ENCODE measurements around the gene RCOR1.
A peak's percentile ranks its signal among the peaks of the same experiment; 100 is the strongest.
"Not testable (repeated sequence)": the region's sequence is repeated elsewhere in the genome, so short reads cannot be mapped to it uniquely, and the experiment has no call there.

RCOR1 gene

DNA sequence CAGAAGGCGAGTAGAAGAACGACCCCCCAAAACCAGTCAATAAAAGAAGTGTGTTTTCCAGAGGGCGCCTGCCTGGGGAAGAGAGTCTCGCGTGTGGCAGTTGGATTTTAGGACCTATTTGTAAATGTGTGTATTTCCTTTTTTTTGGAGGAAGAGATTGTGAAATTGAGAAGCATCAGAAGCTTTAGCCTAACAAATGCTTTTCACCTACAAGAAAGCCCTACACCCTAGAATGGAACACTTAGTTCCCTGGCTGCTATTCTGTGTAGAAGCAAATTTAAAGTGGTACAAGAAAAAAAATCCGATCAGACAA is 1.3 kb downstream of the RCOR1 start:
- DNase-seq: no peak

DNA sequence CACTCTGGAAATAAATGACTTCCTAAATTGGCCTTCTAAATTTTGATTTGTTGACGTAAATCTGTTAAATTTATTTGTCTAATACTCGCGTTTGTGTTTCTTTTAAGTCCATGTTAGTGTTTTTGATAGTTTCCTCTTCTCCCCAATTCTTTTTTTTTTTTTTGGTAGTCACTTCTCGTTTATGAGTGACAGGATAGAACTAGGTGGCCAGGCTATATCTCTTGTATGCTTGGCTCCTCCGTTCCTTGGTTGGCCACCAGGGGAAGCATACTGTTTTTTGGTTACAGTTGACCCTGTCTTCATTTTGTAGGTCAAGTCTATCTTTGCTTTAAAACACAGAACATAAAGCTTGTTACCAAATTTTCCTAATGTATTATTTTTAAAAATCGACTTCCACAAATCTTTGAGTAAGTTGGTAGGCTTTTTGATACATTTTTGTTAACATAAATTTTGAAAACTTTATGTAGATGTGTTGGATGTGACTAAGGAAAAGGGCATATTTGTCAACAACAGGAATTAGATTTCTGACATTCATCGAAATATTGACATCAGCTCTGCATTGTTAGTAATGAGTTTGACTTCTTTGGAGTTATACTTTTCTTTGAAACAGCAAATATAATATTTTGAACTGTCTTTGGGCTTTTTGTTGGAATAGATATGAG is 2.2 kb downstream of the RCOR1 start:
- DNase-seq: peak; percentile 64

DNA sequence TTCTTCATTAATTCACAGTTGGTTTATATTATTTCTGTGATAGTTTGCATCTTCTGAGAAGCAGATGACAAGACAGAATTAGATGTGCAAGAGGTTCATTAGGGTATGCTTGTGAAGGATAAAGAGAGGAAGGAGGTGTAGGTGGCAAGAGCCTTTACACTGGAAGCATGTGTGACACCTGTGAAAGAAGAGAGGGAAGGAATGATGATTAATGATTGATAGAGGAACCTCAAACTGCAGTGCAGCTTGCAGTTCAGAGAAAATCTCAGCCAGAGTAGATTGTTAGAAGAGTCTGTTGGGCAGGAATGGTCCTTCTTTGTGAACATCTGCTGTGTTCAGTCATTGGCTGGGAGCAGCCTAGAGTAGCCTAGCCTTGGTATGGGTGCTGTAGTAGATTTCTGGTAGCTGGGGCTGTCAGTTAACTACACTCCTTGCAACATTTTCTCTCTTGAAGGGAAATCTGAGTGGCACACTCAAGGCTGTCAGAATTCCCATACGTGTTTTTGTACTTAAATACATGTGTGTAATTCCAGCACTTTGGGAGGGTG is 9.0 kb downstream of the RCOR1 start:
- no peak for DNase-seq

DNA sequence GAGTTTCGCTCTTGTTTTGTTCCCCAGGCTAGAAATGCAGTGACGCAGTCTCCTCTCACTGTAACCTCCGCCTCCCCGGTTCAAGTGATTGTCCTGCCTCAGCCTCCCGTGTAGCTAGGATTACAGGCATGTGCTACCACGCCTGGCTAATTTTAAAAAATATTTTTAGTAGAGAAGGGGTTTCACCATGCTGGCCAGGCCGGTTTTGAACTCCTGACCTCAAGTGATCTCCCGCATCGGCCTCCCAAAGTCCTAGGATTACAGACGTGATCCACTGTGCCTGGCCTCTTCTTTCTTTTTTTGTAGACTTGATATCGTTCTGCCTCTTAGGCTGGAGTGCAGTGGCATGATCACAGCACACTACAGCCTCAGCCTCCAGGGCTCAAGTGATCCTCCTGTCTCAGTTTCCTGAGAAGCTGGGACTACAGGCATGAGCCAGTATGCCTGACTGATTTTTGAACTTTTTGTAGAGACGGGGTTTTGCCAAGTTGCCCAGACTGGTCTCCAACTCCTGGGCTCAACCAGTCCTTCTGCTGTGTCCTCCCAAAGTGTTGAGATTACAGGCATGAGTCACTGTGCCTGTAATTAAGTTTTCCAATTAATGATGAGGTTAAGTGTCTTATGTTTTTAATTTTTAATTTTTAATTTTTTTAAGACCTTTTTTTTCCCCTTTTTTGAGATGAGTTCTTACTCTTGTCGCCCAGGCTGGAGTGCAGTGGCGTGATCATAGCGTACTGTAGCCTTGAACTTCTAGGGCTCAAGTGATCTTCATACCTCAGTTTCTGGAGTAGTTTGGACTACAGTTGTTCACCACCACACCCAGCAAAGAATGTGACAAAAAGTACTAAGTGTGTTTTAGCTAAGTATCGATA is 10.2 kb downstream of the RCOR1 start:
- DNase-seq: no peak

DNA sequence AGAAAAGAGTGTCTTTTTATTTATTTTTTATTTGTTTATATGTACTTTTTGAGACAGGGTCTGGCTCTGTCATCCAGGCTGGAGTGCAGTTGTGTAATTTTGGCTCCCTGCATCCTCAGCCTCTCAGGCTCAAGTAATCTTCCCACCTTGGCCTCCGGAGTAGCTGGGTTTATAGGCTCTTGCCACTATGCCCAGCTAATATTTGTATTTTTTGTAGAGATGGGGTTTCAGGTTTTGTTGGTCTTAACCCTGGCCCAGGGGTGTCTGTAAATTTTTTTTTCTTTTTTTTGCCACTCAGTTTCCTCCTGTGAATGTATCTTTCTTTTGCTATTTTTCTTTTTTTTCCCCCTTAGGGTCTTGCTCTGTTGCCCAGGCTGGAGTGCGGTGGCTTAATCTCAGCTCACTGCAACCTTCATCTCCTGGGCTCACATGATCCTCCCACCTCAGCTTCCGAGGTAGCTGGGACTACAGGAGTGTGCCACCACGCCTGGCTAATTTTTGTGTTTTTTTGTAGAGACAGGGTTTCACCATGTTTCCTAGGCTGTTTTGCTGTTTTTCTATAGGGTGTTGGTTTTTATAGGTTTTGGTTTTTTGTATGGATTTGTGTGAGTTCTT is 11.0 kb downstream of the RCOR1 start:
- no peak for DNase-seq

DNA sequence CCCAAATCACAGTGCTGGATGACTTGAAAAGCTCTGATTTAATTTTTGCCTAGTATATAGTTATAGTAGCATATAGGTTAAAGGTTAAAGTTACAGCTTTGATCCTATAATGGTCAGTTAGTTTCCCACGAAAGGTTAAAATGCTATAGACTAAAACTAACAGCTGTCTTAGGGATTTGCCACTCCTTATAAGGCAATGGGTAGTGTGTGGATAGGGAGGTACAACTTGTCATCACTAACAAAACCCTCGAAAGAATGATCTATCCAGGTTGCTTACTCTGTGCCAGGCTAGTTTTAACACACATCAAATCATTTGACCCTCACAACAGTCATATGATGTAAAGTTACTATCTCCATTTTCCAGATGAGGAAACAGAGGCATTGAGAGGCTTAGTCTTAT is 11.7 kb downstream of the RCOR1 start:
- DNase-seq: no peak

DNA sequence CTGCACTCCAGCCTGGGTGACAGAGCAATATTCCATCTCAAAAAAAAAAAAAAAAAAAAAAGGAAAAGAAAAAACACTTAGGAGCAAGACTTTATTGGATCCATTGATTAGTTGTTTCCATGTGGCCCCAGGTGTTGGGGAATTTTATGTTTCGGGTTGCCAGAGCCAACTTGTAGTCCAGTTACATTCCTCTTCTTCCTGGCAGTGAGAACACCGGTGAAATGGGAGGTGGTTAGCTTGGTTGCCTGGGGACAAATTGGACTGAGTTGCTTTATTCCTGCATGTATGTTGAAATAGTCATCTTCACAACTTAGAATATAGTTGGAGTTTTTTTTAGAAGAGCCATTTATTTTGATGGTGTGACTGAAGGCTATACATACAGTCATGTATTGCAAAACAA is 12.6 kb downstream of the RCOR1 start:
- no peak for DNase-seq

DNA sequence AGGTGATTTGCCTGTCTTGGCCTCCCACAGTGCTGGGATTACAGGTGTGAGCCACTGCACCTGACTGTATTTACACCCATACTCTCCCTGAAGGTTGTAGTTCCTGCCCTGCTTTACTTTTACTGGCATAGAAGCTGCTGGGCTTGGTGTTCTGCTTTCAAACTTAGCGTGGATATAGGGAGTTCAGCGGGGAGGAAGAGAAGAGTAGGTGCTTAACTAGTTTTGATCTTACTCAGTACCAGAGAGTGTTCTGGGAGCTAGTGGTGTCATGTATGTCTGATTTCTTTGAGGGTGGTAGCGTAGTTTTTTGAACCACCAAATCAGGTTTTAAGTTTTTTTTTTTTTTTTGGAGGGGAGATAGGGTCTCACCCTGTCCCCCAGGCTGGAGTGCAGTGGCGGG is 13.8 kb downstream of the RCOR1 start:
- no peak for DNase-seq

DNA sequence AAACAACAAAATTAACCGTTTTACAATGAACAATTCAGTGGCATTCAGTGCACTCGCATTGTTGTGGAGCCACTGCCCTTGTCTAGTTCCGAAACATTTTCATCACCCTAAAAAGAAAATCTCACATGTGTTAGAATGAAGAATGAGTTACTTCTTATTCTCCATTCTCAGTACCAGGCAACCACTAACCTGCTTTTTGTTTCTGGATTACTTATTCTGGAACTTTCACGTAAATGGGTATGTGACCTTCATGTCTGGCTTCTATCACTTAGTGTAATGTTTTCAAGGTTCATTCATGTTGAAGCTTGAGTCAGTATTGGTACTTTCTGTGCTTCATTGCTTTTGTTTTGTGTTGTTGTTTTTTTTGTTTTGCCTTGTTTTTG is 15.6 kb downstream of the RCOR1 start:
- DNase-seq: no peak

DNA sequence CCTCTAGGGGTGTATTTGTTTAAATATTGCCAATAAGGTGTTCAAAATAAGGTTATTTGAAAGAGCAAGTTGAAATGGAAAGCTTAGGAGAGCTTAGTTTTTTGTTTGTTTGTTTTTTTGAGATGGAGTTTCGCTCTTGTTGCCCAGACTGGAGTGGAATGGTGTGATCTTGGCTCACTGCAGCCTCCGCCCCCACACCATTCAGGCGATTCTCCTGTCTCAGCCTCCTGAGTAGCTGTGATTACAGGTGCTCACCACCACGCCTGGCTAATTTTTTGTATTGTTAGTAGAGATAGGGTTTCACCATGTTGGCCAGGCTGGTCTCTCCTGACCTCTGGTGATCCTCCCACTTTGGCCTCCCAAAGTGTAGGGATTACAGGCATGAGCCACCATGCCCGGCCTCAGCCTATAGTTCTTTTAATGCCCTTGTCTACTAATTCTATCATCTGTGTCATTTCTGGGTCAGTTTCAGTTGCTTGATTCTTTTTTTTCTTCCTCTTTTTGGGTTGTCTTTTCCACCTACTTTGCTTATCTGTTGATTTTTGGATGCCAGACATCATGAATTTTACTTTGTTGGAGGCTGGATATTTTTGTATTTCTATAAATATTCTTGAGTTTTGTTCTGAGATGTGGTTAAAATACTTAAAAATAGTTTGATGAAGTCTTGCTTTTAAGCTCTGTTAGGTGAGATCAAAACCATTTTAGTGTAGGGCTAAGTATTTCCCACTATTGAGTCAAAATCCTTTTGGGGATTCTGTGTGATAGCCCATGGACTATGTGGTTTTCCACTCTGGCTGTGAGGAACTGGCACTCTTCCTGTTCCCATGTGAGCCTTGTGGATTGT is 18.7 kb downstream of the RCOR1 start:
- DNase-seq: no peak

DNA sequence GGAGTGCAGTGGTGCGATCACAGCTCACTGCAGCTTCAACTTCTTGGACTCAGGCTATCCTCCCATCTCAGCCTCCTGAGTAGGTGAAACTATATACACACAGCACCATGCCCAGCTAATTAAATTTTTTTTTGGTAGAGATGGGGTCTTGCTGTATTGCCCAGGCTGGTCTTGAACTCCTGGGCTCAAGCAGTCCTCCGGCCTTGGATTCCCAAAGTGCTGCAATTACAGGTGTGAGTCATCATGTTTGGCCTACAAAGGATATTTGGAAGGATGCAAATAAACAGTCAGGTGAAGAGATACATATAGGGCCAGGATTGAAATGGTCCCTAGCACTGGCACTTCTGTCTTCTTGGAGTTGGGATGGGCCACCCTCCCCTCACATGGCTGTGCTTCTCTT is 23.9 kb downstream of the RCOR1 start:
- DNase-seq: no peak

DNA sequence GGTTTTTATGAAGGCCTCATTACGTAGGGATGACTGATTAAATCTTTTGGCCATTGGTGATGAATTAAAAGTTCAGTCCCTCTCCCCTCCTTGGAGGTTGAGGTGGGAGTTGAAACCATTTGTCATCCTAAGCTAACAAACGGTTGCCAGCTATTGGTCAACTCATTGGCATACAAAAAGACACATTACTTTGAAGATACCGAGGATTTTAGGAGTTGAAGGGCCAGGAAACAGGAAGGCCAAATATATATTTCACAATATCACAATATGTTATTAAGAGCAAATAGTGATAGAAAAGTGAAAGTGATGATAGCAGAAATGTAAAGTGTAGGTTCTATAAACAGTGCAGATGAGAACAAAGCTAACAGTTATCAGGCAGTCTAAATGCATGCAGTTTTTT is 24.4 kb downstream of the RCOR1 start:
- no peak for DNase-seq

DNA sequence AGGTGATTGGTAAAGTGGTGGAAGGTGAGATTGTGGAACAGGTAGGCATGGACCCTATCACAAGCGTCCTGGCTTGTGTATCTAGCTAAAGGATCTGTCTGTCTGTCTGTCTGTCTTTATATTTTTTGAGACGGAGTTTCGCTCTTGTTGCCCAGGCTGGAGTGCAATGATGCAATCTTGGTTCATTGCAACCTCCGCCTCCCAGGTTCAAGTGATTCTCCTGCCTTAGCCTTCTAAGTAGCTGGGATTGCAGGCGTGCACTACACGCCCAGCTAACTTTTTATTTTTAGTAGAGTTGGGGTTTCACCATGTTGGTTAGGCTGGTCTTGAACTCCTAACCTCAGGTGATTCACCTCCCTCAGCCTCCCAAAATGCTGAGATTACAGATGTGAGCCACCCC is 26.6 kb downstream of the RCOR1 start:
- DNase-seq: not testable (repeated sequence)

DNA sequence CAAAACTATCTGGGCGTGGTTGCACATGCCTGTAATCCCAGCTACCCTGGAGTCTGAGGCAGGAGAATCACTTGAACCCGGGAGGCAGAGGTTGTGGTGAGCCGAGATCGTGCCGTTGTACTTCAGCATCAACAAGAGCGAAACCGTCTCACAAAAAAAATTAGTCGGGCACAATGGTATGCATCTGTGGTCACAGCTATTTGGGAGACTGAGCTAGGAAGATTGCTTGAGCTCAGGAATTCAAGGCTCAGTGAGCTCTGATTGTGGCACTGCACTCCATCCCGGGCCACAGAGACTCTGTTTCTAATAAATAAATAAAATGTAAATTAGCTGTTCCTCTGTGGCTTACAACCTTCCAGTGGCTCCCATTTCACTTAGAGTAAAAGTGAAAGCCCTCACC is 28.0 kb downstream of the RCOR1 start:
- no peak for DNase-seq

DNA sequence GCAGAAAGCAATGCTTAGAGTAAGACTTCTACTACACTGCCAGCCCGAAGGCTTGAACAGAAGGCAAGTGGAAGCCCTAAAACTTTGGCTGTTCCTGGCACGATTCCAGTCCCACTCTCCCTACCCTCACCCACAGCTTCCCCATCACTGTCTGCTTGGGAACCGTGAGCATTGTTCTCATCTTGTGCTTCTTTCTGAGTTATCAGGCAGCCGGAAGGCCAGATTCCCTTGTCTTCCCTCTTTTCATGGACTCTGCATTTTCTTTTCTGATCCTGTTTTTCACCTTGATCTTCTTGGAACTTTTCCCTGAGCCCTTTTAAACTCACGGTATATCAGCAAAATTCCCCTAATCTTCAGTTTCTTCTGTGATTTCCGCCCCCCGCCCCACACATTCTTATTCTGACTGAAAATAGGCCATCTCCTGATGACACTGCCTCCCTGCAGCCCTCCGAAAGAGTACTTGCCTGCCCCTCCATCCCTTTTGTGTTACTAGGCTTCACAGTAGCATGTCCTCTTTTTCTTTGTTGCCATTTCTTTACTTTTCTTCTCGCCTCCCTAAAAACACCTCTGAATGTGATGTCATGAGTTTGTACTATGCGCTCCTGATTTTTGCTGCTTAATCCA is 29.9 kb downstream of the RCOR1 start:
- DNase-seq: no peak

DNA sequence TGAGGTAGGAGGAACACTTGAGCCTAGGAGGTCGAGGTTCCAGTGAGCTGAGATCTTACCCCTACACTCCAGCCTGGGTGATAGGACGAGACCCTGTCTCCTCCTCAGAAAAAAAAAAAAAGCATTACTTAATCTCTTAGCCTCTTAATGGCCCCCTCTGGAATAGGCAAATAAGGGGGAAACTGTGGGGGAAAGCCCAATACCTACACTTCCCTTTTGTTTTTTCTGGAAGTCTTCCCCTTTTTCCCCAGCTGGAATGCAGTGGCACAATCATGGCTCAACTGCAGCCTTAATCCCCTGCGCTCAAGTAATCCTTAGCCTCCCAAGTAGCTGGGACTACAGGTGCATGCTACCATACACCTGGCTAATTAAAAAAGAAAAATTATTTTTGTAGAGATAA is 32.2 kb downstream of the RCOR1 start:
- no peak for DNase-seq

DNA sequence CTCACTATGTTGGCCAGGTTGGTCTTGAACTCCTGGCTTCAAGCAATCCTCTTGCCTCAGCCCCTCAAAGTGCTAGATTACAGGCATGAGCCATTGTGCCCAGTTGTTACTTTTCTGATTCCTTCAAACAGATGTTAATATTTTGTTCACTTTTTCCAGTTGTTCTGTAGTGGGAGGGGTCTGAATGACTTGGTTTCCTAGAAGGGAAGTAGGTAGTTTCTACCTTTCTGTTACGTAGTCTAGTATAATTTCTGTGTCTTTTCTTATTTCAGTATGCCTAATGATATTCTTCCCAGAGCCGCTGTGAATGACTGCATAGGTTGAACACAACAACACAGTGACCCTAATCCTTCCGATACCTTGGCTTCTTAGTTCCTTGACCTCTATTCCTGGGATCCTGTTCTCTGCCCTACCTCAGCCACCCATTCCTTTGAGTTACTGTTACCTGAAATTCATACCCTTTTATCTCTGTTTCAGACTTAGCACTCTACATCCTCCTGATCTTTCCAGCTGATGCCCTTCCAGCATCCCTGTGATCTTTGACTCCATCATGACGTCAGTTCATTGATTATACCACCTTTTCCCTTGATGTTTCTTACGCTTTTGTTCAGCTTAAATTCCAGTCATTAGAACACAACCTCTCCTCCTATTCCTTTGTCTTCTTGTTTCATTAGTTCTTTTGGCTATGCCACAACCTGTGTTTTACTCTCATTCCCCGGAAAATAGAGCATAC is 33.3 kb downstream of the RCOR1 start:
- DNase-seq: no peak

DNA sequence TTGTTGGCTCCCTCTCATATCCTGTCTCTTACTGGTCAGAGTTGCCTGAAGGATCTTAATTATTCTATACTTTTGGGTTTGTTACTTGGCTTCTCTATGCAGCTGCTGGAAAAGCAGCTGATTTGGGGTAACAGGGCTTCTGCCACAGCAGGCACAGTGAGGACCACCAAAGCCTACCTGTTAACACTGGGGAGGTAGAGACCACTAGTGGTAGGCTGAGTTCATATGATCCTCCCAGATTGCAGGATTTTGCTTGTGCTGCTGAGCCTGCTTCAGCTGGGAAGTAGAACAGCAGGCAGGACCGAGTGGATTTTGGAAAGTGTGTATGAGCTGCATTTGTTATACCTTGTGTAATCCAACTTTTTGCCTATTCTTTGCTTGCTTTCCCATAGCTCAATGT is 34.1 kb downstream of the RCOR1 start:
- no peak for DNase-seq

DNA sequence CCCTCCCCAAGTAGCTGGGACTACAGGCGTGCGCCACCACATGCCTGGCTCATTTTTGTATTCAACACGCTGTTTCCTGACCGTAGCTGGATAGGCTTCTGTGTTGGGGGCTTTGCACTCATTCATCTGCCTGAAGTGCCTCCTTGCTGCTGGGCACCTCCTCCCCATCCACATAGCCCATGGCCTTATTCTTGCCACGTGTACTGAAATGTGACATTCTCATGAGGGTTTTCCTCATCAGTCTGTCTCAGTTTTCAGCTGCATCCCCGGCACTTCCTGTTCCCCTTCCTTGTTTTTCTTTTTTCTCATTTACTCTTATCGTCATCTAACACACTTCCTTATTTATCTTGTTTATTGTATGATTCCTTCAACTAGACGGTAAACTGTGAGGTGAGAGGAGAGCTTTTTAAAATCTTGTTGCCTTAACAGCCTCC is 36.6 kb downstream of the RCOR1 start:
- no peak for DNase-seq

DNA sequence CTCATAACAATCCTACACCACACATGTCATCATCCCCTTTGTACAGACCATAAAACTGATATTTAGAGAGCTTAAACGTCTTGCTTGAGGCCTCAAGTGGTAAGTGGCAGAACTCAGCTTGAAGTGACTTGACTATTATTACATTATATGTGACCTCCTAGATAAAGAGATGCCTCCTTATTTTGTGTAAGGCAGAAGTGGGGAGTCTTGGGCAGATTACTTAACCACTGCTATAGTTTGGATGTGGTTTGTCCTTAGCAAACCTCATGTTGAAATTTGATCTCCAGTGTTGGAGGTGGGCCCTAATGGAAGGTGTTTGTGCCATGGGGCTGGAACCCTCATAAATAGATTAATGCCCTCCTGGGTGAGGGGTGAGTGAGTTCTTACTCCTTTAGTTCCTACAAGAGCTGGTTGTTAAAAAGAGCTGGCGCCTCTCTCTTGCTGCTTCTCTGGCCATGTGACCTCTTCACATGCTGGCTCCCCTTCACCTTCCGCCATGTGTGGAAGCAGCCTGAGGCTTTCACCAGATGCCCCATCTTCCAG is 37.4 kb downstream of the RCOR1 start:
- no peak for DNase-seq

DNA sequence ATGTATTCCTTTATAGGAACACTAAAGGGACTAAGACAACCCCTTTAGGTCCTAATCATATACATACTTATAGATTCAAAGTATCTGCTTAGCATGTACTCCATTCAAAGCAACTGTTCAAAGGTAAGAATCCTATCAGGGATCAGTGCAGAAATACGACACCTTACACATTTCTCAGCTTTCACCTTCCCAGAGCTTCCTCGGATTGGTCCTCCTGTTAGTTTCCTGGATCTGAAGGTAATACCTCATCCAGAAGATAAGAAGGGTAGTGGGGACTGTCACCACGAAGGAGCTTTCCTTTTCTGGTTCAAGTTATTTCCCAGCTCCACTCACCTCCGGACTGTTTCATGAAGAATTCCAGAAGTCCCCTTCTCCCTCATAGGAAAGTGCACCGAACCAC is 38.0 kb downstream of the RCOR1 start:
- DNase-seq: no peak

DNA sequence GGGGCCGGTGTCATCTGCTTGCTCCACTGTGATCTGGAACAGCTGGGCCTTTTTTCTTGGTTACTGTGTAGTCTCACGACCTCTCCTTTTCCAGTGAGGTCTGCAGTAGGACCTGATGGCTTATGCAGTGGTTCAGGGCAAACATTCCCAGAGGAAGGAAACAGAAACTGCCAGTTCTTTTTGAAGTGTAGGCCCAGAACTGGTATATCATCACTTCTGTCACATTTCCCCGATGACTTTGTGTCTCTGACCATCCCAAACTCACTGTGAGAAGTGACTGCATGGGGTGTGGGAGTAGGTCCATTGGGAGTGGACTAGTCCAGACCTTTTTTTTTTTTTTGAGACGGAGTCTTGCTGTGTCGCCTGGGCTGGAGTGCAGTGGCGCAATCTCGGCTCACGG is 38.4 kb downstream of the RCOR1 start:
- no peak for DNase-seq

All from activated CD8-positive, alpha-beta memory T cell treated with anti-CD3 and anti-CD28 coated beads for 24 hours (primary cell).